SU-DHL-6 (cell line): ENCODE data around the gene TSLP.

Experiments used
- H2AFZ ChIP-seq: fragments of 200-600 bp; sonication (generic); 2 replicates; pipeline ENCODE4 v1.6.1; 2014; ENCODE audit warnings: low read depth, mild to moderate bottlenecking, moderate library complexity, mixed read lengths, antibody characterized with exemption, low read length; ENCODE audit not compliant: severe bottlenecking
- H3F3A ChIP-seq: fragments of 200-600 bp; shearing (Covaris generic); 2 replicates; pipeline ENCODE4 v1.6.0; 2016; ENCODE audit warnings: antibody characterized with exemption, mild to moderate bottlenecking; ENCODE audit not compliant: insufficient read depth
- H3K27ac ChIP-seq: fragments of 200-600 bp; sonication (generic); 2 replicates; pipeline ENCODE4 v1.5.1; 2016; ENCODE audit warnings: low read depth, mild to moderate bottlenecking, low read length, moderate library complexity, mixed read lengths
- H3K27me3 ChIP-seq: fragments of 200-600 bp; sonication (generic), shearing (Covaris generic); 2 replicates; pipeline ENCODE4 v1.6.0; 2014; ENCODE audit warnings: mild to moderate bottlenecking, low read length
- H3K36me3 ChIP-seq: fragments of 200-600 bp; sonication (generic); 2 replicates; pipeline ENCODE4 v1.6.1; 2014; ENCODE audit warnings: mild to moderate bottlenecking, low read length, mixed read lengths
- H3K4me2 ChIP-seq: fragments of 300-600, 200-600 bp; shearing (Covaris generic), sonication (generic); 2 replicates; pipeline ENCODE4 v1.6.0; 2014; ENCODE audit warnings: low read length, low read depth, mild to moderate bottlenecking; ENCODE audit not compliant: poor library complexity, severe bottlenecking
- H3K4me3 ChIP-seq: fragments of 200-600 bp; sonication (generic); 2 replicates; pipeline ENCODE4 v1.5.1; 2014; ENCODE audit warnings: antibody characterized with exemption, low read length, mild to moderate bottlenecking, mixed read lengths; ENCODE audit not compliant: insufficient read depth, poor library complexity, severe bottlenecking
- H3K79me2 ChIP-seq: fragments of 200-600 bp; sonication (generic); 2 replicates; pipeline ENCODE4 v1.6.1; 2014; ENCODE audit warnings: mild to moderate bottlenecking, low read length, moderate library complexity; ENCODE audit not compliant: insufficient read depth
- H3K9ac ChIP-seq: fragments of 200-600 bp; sonication (generic); 2 replicates; pipeline ENCODE4 v1.7.0; 2014; ENCODE audit warnings: mild to moderate bottlenecking, low read length
- H3K9me2 ChIP-seq: fragments of 200-600 bp; sonication (generic); replicated peaks from 2 replicates; pipeline ENCODE4 v1.6.1; 2014; ENCODE audit warnings: low read length; ENCODE audit not compliant: insufficient read depth
- H3K9me3 ChIP-seq: fragments of 200-600 bp; sonication (generic); 2 replicates; pipeline ENCODE4 v1.6.1; 2014; ENCODE audit warnings: low read length, mixed read lengths; ENCODE audit not compliant: insufficient read depth
- H4K20me1 ChIP-seq: fragments of 200-600 bp; sonication (generic); 2 replicates; pipeline ENCODE4 v1.6.1; 2014; ENCODE audit warnings: low read depth, mild to moderate bottlenecking, antibody characterized with exemption, low read length, moderate library complexity, mixed read lengths
- CTCF ChIP-seq: fragments of 200-600 bp; sonication (generic); IDR thresholded peaks from one replicate; pipeline ENCODE4 v1.5.1; 2017; ENCODE audit warnings: antibody characterized with exemption, mild to moderate bottlenecking, low read length, moderate library complexity; ENCODE audit not compliant: insufficient read depth, poor library complexity, severe bottlenecking
- EZH2phosphoT487 ChIP-seq: fragments of 200-600 bp; sonication (generic), shearing (Covaris generic); conservative IDR thresholded peaks from 2 replicates; pipeline ENCODE4 v1.6.1; 2018; ENCODE audit warnings: mild to moderate bottlenecking, antibody characterized with exemption, low read length, moderate library complexity, mixed read lengths

The TSLP gene

GRCh38 chr5:111106320-111106948 lies 34.9 kb downstream of the TSLP start:
- Histone ChIP-seq H3K27ac (no peak overlapping the region), H3K4me2 (no peak overlapping the region), H3K9me2 (no peaks in the 10 kb centered on the region)

GRCh38 chr5:111107371-111107770 lies 35.9 kb downstream of the TSLP start:
- Histone ChIP-seq H3F3A (no peaks in the 10 kb centered on the region; the same call in 1 of the 2 replicates), H3K79me2 (no peaks in the 10 kb centered on the region), H3K9me2 (no peaks in the 10 kb centered on the region), H3K27ac (no peak overlapping the region), H4K20me1 (no peaks in the 10 kb centered on the region), H3K9me3 (no peaks in the 10 kb centered on the region), H3K4me3 (no peak overlapping the region), H2AFZ (no peak overlapping the region), H3K36me3 (peaks cover 94% of the 10 kb centered on the region), H3K9ac (no peak overlapping the region), H3K27me3 (no peaks in the 10 kb centered on the region), H3K4me2 (no peak overlapping the region)
- TF ChIP-seq EZH2phosphoT487 (no peak), CTCF (no peak)

More at GRCh38 chr5:111106320-111106948, 34.9 kb downstream of the TSLP start:
- H3F3A ChIP-seq: peaks cover under 1% of the 10 kb centered on the region; the same call in 1 of the 2 replicates
- no peaks in the 10 kb centered on the region for H3K27me3 ChIP-seq
- no peak overlapping the region for H2AFZ ChIP-seq
- no peak overlapping the region for H3K9ac ChIP-seq
- no peak overlapping the region for H3K4me3 ChIP-seq
- H4K20me1 ChIP-seq: no peaks in the 10 kb centered on the region
- no peaks in the 10 kb centered on the region for H3K9me3 ChIP-seq
- H3K79me2 ChIP-seq: no peaks in the 10 kb centered on the region
- H3K36me3 ChIP-seq: peaks cover 89% of the 10 kb centered on the region
- no peak for TF ChIP-seq CTCF
- TF ChIP-seq EZH2phosphoT487: no peak

- Histone ChIP-seq H3K4me3 (no peak overlapping the region), H2AFZ (no peak overlapping the region), H3K79me2 (0 out of 2 replicates have a peak, but pooled peaks cover 5% of the 10 kb centered on the region), H3K9me3 (no peaks in the 10 kb centered on the region), H4K20me1 (no peaks in the 10 kb centered on the region), H3K9ac (no peak overlapping the region), H3K27me3 (no peaks in the 10 kb centered on the region), H3K9me2 (no peaks in the 10 kb centered on the region), H3K27ac (no peak overlapping the region), H3F3A (0 out of 2 replicates have a peak, but pooled peaks cover 2% of the 10 kb centered on the region), H3K36me3 (peaks cover 78% of the 10 kb centered on the region), H3K4me2 (no peak overlapping the region)
- no peak for TF ChIP-seq EZH2phosphoT487
- no peak for TF ChIP-seq CTCF
These were observed 40.4 kb downstream of the TSLP start for GRCh38 chr5:111111956-111112355.
